HepG2 (cell line): ENCODE data around the gene RIN3. TPM values are rescaled to one million over a fixed set of nuclear protein-coding genes. Genes with fewer than 3 reads are reported as not detected.

Experiments used
- ATAC-seq: fragments of 200-7000 bp; cut with Tn5 transposase; 3 replicates; pipeline ENCODE4 v1.9.1; 2020; ENCODE audit warnings: mild to moderate bottlenecking, moderate library complexity
- BruUV-seq: library from RNA; stranded (reverse); fragments of 400-500 nt; replicated peaks from 2 replicates; lab custom pipeline; 2021; lab: Mats Ljungman, UMichigan
- CTCF ChIA-PET: fragments of 300-600 bp; formaldehyde crosslinking; extraction: SDS; loops from one replicate; lab custom pipeline; 2021; ENCODE audit warnings: low total read pairs, inconsistent platforms, low intra/inter-chr PET ratio; lab: Yijun Ruan, JAX
- POLR2A ChIA-PET: fragments of 350-600 bp; sonication (Branson Sonifier 250); formaldehyde crosslinking; loops from one replicate; lab custom pipeline; 2020; ENCODE audit warnings: antibody characterized with exemption, inconsistent platforms; lab: Yijun Ruan, JAX
- DNase-seq: peaks from one replicate; pipeline ENCODE4 v3.0.0-alpha.2; 2015; ENCODE audit warnings: low spot score
- FAIRE-seq: peaks from 3 replicates; lab custom pipeline; 2011; peaks lifted over from hg19 to GRCh38; lab: Jason Lieb, UNC
- H2AFZ ChIP-seq: one replicate; pipeline ENCODE4 v1.6.1; 2011; ENCODE audit warnings: low read length, inconsistent platforms
- H3K27ac ChIP-seq: fragments of 300-600 bp; 3 replicates; pipeline ENCODE4 v1.8.0; 2011; ENCODE audit warnings: mixed run types, mild to moderate bottlenecking, mixed read lengths, low read length, inconsistent platforms; ENCODE audit not compliant: insufficient read depth; ENCODE audit errors: extremely low read length
- H3K27me3 ChIP-seq, 2 experiments: fragments of 200-600 bp in 1 of 2; 2 replicates in 1 of 2; 3 replicates in 1 of 2; pipeline versions ENCODE4 v1.6.0 to v1.8.0; 2011; ENCODE audit warnings: low read length in 2 of 2, mild to moderate bottlenecking in 2 of 2, moderate library complexity in 2 of 2, inconsistent platforms in 1 of 2; ENCODE audit not compliant: insufficient read depth in 2 of 2, control insufficient read depth in 1 of 2
- H3K36me3 ChIP-seq, 2 experiments: fragments of 200-600 bp in 1 of 2; replicated peaks in 1 of 2; 2 replicates in 1 of 2; 3 replicates in 1 of 2; pipeline versions ENCODE4 v1.5.1 to v1.8.0; 2011; ENCODE audit warnings: low read length in 2 of 2, inconsistent platforms in 1 of 2; ENCODE audit not compliant: insufficient read depth in 2 of 2, control insufficient read depth in 1 of 2
- H3K4me1 ChIP-seq: 2 replicates; pipeline ENCODE4 v1.5.1; 2012; ENCODE audit warnings: low read length, inconsistent platforms; ENCODE audit not compliant: insufficient read depth
- H3K4me2 ChIP-seq: 2 replicates; pipeline ENCODE4 v1.6.0; 2011; ENCODE audit warnings: low read depth, low read length, inconsistent platforms
- H3K4me3 ChIP-seq, 3 experiments: fragments of 200-600 bp in 1 of 3; sonication (generic), shearing (Covaris generic) in 1 of 3; replicated peaks in 1 of 3; 2 replicates each; pipeline ENCODE4 v1.5.1; 2011 to 2016; ENCODE audit warnings: low read length in 3 of 3, inconsistent platforms in 2 of 3, low read depth in 2 of 3, mild to moderate bottlenecking in 2 of 3, control low read depth in 1 of 3, mixed read lengths in 1 of 3; ENCODE audit not compliant: insufficient read depth in 1 of 3
- H3K79me2 ChIP-seq: one replicate; pipeline ENCODE4 v1.6.1; 2011; ENCODE audit warnings: low read length, inconsistent platforms; ENCODE audit not compliant: insufficient read depth
- H3K9ac ChIP-seq: 2 replicates; pipeline ENCODE4 v1.6.0; 2011; ENCODE audit warnings: mild to moderate bottlenecking, low read depth, low read length, inconsistent platforms; ENCODE audit not compliant: insufficient read depth
- H3K9me3 ChIP-seq: 2 replicates; pipeline ENCODE4 v1.5.1; 2012; ENCODE audit warnings: mild to moderate bottlenecking, low read length
- H4K20me1 ChIP-seq: 2 replicates; pipeline ENCODE4 v1.6.0; 2011; ENCODE audit warnings: inconsistent platforms, mild to moderate bottlenecking, low read length, moderate library complexity; ENCODE audit not compliant: insufficient read depth
- ATF1 ChIP-seq: IDR thresholded peaks from 2 replicates; pipeline ENCODE4 v1.6.1; 2016; ENCODE audit warnings: mild to moderate bottlenecking, control low read depth
- ATF5 ChIP-seq: sonication (generic); formaldehyde crosslinking; IDR thresholded peaks from 2 replicates; pipeline ENCODE4 v1.4.0; 2020; ENCODE audit warnings: mild to moderate bottlenecking, low read depth, missing genetic modification reagents
- BCLAF1 ChIP-seq: fragments of 450-650 bp; IDR thresholded peaks from 2 replicates; pipeline ENCODE4 v1.6.1; 2017; ENCODE audit warnings: mild to moderate bottlenecking
- DDIT3 ChIP-seq: sonication (generic); formaldehyde crosslinking; IDR thresholded peaks from 2 replicates; pipeline ENCODE4 v1.4.0; 2020; ENCODE audit warnings: mild to moderate bottlenecking, missing genetic modification reagents
- E2F1 ChIP-seq: sonication (generic); formaldehyde crosslinking; IDR thresholded peaks from 2 replicates; pipeline ENCODE4 v1.5.0; 2020; ENCODE audit warnings: missing genetic modification reagents
- FOXJ3 ChIP-seq: sonication (generic); formaldehyde crosslinking; IDR thresholded peaks from 2 replicates; pipeline ENCODE4 v1.4.0; 2020; ENCODE audit warnings: missing genetic modification reagents, mild to moderate bottlenecking, borderline replicate concordance
- IKZF4 ChIP-seq: sonication (generic); formaldehyde crosslinking; IDR thresholded peaks from 2 replicates; pipeline ENCODE4 v1.5.1; 2020; ENCODE audit warnings: borderline replicate concordance, mild to moderate bottlenecking, low read depth, missing genetic modification reagents; ENCODE audit errors: not compliant biosample characterization
- NFE2L1 ChIP-seq: sonication (generic); formaldehyde crosslinking; IDR thresholded peaks from 2 replicates; pipeline ENCODE4 v1.4.0; 2020; ENCODE audit warnings: missing genetic modification reagents, mild to moderate bottlenecking, borderline replicate concordance
- SALL2 ChIP-seq: sonication (generic); formaldehyde crosslinking; IDR thresholded peaks from 2 replicates; pipeline ENCODE4 v1.8.1; 2023; ENCODE audit warnings: mild to moderate bottlenecking, missing genetic modification reagents, inconsistent platforms
- SP2 ChIP-seq: sonication (generic); formaldehyde crosslinking; IDR thresholded peaks from 2 replicates; pipeline ENCODE4 v1.5.1; 2020; ENCODE audit warnings: mild to moderate bottlenecking, missing genetic modification reagents
- TFAP4 ChIP-seq: sonication (generic); IDR thresholded peaks from 2 replicates; pipeline ENCODE4 v1.6.1; 2016; ENCODE audit warnings: low read depth, borderline replicate concordance
- ZNF44 ChIP-seq: sonication (generic); formaldehyde crosslinking; IDR thresholded peaks from 2 replicates; pipeline ENCODE4 v1.5.1; 2020; ENCODE audit warnings: mild to moderate bottlenecking, missing genetic modification reagents
- ZNF672 ChIP-seq: sonication (generic); formaldehyde crosslinking; IDR thresholded peaks from 2 replicates; pipeline ENCODE4 v1.8.1; 2022; ENCODE audit warnings: missing genetic modification reagents
- ZNF788 ChIP-seq: sonication (generic); formaldehyde crosslinking; IDR thresholded peaks from 2 replicates; pipeline ENCODE4 v1.5.0; 2020; ENCODE audit warnings: mild to moderate bottlenecking, missing genetic modification reagents, borderline replicate concordance
- ZNF83 ChIP-seq: sonication (generic); formaldehyde crosslinking; IDR thresholded peaks from 2 replicates; pipeline ENCODE4 v1.4.0; 2020; ENCODE audit warnings: missing genetic modification reagents, mild to moderate bottlenecking, borderline replicate concordance
- ZSCAN22 ChIP-seq: sonication (generic); formaldehyde crosslinking; IDR thresholded peaks from 2 replicates; pipeline ENCODE4 v1.4.0; 2020; ENCODE audit warnings: mild to moderate bottlenecking, missing genetic modification reagents
- WGBS: methylation state at CpG from one replicate; pipeline ENCODE4 v1.1.6; 2017; ENCODE audit warnings: low lambda C conversion rate; 5-methylcytosine and 5-hydroxymethylcytosine counted together
- in situ Hi-C: cut with HindIII; loops from 2 replicates; pipeline ENCODE4 v1.10.0; 2017; ENCODE audit warnings: low pct_unique_long_range_greater_than_20kb; ENCODE audit not compliant: extremely low pct_ligation_motif_present
- intact Hi-C: fragments of 100-400 bp; cut with micrococcal nuclease; formaldehyde crosslinking; loops from one replicate; pipeline ENCODE4 v1.10.0; 2022; ENCODE audit not compliant: unreplicated experiment
- polyA plus RNA-seq, 8 experiments: library from polyadenylated mRNA; depleted of rRNA in 3 of 8; stranded (reverse) in 7 of 8; unstranded in 1 of 8; fragments of >200 nt; fragmentation: Illumina TruSeq in 4 of 8; extraction: Trizol in 4 of 8; gene quantifications; 2 replicates each; pipeline versions ENCODE4 v1.2.1 to v1.2.3, GENCODE V29; 2011 to 2016; ENCODE audit warnings: low read depth in 4 of 8, missing spikeins in 1 of 8, mixed read lengths in 1 of 8; ENCODE audit not compliant: insufficient read depth in 1 of 8
- total RNA-seq, 5 experiments: library from RNA; depleted of rRNA; stranded (reverse); fragments of >200 nt; fragmentation: Illumina TruSeq; extraction: Trizol; gene quantifications; 2 replicates each; pipeline ENCODE4 v1.2.3, GENCODE V29; 2016; ENCODE audit warnings: low read depth in 1 of 5

Gene RIN3
- total and polyA plus RNA-seq, 2 of the 13 experiments (the other 11 are each of a cell fraction or from before 2014, with no cell fraction given) = 2.3 to 3.6 TPM

- ATAC-seq (no peak), FAIRE-seq (no peak), DNase-seq (no peak)
- H4K20me1 ChIP-seq = no peaks in the 10 kb centered on the region
- no peak overlapping the region for H2AFZ ChIP-seq
- POLR2A ChIA-PET = no interaction called here
- no peaks in the 10 kb centered on the region for H3K27me3 ChIP-seq
- no peak overlapping the region for H3K4me3 ChIP-seq
- H3K4me1 ChIP-seq = peaks cover 27% of the 10 kb centered on the region
- CTCF ChIA-PET = no interaction called here
- intact Hi-C loops (no loop called here), in situ Hi-C loops (no loop called here)
- H3K9me3 ChIP-seq = peaks cover 8% of the 10 kb centered on the region; the same call in 1 of the 2 replicates
- H3K36me3 ChIP-seq = peaks cover 4 to 12% of the 10 kb centered on the region in 2 experiments; a peak in 4 of 5 replicates
- no peak overlapping the region for H3K4me2 ChIP-seq
- 94% methylated on average over 16 of the region's 16 CpGs for WGBS
- no TSS peak for BruUV-seq
- no peak overlapping the region for H3K9ac ChIP-seq
- no peaks in the 10 kb centered on the region for H3K79me2 ChIP-seq
- no peak for TF ChIP-seq SALL2
- TF ChIP-seq ZNF788 (CRISPR knock-in tag) = no peak
- TF ChIP-seq FOXJ3 (CRISPR knock-in tag) = no peak
- no peak for TF ChIP-seq ZNF672 (CRISPR knock-in tag)
- no peak for TF ChIP-seq NFE2L1 (CRISPR knock-in tag)
- TF ChIP-seq IKZF4 (CRISPR knock-in tag) = no peak
- no peak for TF ChIP-seq SP2 (CRISPR knock-in tag)
- no peak for TF ChIP-seq ZNF83 (CRISPR knock-in tag)
- TF ChIP-seq ATF5 = no peak
- no peak for TF ChIP-seq E2F1 (CRISPR knock-in tag)
- no peak for TF ChIP-seq DDIT3
- no peak for TF ChIP-seq ZNF44 (CRISPR knock-in tag)
- TF ChIP-seq TFAP4 = no peak
- TF ChIP-seq ZSCAN22 (CRISPR knock-in tag) = no peak
- no peak for TF ChIP-seq BCLAF1
- TF ChIP-seq ATF1 = no peak
- TF ChIP-seq, all 625 proteins: peak for 0
- no peak overlapping the region for H3K27ac ChIP-seq
Measured at GRCh38 chr14:92568621-92569479, 55.3 kb downstream of the RIN3 start.
